Testis (tissue), 2 donors: ENCODE results near the gene BICC1.

Source experiments
- CTCF ChIP-seq, 3 experiments: fragments of 450-650 bp in 2 of 3; fragments of 200-600 bp in 1 of 3; sonication (generic) in 1 of 3; IDR thresholded peaks; one replicate each; pipeline ENCODE4 v1.5.1; 2016 to 2019; ENCODE audit warnings: antibody characterized with exemption in 3 of 3, mild to moderate bottlenecking in 2 of 3, moderate library complexity in 1 of 3
- POLR2A ChIP-seq: fragments of 450-650 bp; IDR thresholded peaks from one replicate; pipeline ENCODE4 v1.6.1; 2017; ENCODE audit warnings: antibody characterized with exemption, mild to moderate bottlenecking, moderate library complexity

- TF ChIP-seq CTCF (IDR thresholded peaks at IDR 0.05) (no peak), POLR2A (no peak)
Observed at GRCh38 chr10:58734116-58734515, 221.4 kb downstream of the BICC1 start.
